HG03139 (cell line): ENCODE results near the gene HMGCS2.

Source experiments
- ATAC-seq: cut with Tn5 transposase; IDR thresholded peaks from one replicate; pipeline ENCODE4 v1.9.1; 2021; ENCODE audit not compliant: unreplicated experiment

Gene HMGCS2

GRCh38 chr1:119762953-119763352 is 5.8 kb downstream of the HMGCS2 start:
- no peak for ATAC-seq

- no peak for ATAC-seq
These were observed 6.3 kb downstream of the HMGCS2 start for GRCh38 chr1:119762409-119762808.

- no peak for ATAC-seq
These were observed 10.1 kb downstream of the HMGCS2 start for GRCh38 chr1:119758584-119758983.

GRCh38 chr1:119752592-119752991 is 16.1 kb downstream of the HMGCS2 start:
- ATAC-seq, result no peak

GRCh38 chr1:119748040-119748439 is 20.7 kb downstream of the HMGCS2 start:
- no peak for ATAC-seq

GRCh38 chr1:119747451-119747850 is 21.3 kb downstream of the HMGCS2 start:
- no peak for ATAC-seq

GRCh38 chr1:119745034-119745433 is 23.7 kb downstream of the HMGCS2 start:
- no peak for ATAC-seq

GRCh38 chr1:119744598-119744942 is 24.1 kb downstream of the HMGCS2 start:
- ATAC-seq, result no peak

- ATAC-seq, result peak; percentile 64
These were observed 24.7 kb downstream of the HMGCS2 start for GRCh38 chr1:119743776-119744597.

GRCh38 chr1:119743308-119743707 is 25.4 kb downstream of the HMGCS2 start:
- no peak for ATAC-seq

GRCh38 chr1:119742677-119743076 is 26.0 kb downstream of the HMGCS2 start:
- ATAC-seq, result no peak

GRCh38 chr1:119742202-119742601 is 26.5 kb downstream of the HMGCS2 start:
- no peak for ATAC-seq

GRCh38 chr1:119740896-119741780 is 27.6 kb downstream of the HMGCS2 start:
- ATAC-seq, result no peak

- ATAC-seq, result no peak
These were observed 28.4 kb downstream of the HMGCS2 start for GRCh38 chr1:119740261-119740660.

- no peak for ATAC-seq
These were observed 29.6 kb downstream of the HMGCS2 start for GRCh38 chr1:119739150-119739549.

GRCh38 chr1:119738100-119738720 is 30.5 kb downstream of the HMGCS2 start:
- ATAC-seq, result no peak

- no peak for ATAC-seq
These were observed 31.5 kb downstream of the HMGCS2 start for GRCh38 chr1:119737040-119737682.

- no peak for ATAC-seq
These were observed 32.1 kb downstream of the HMGCS2 start for GRCh38 chr1:119736649-119737039.

GRCh38 chr1:119735217-119735616 is 33.5 kb downstream of the HMGCS2 start:
- ATAC-seq, result no peak

GRCh38 chr1:119733754-119734153 is 35.0 kb downstream of the HMGCS2 start:
- no peak for ATAC-seq
